H1 (cell line): ENCODE results near the gene SNRK.

Experiments used
- CTCF ChIP-seq, 3 experiments: IDR thresholded peaks; 1 replicate in 2 of 3; 2 replicates in 1 of 3; pipeline versions ENCODE4 v1.5.1 to v1.6.1; 2011; ENCODE audit warnings: low read length in 3 of 3, mild to moderate bottlenecking in 3 of 3, inconsistent platforms in 2 of 3, low read depth in 1 of 3, moderate library complexity in 1 of 3; ENCODE audit not compliant: insufficient read depth in 1 of 3; ENCODE audit errors: control extremely low read depth in 1 of 3
- POLR2A ChIP-seq, 2 experiments: IDR thresholded peaks; 1 replicate in 1 of 2; 2 replicates in 1 of 2; pipeline ENCODE4 v1.6.1; 2011; ENCODE audit warnings: low read depth in 2 of 2, low read length in 2 of 2, mild to moderate bottlenecking in 2 of 2; ENCODE audit errors: control extremely low read depth in 1 of 2

- no peak for TF ChIP-seq POLR2A (IDR thresholded peaks at IDR 0.05; ENCODE audit: control extremely low read depth in 1 of 2, low read depth in 2 of 2, low read length in 2 of 2)
- no peak for TF ChIP-seq CTCF (IDR thresholded peaks at IDR 0.05; ENCODE audit: control extremely low read depth in 1 of 3, insufficient read depth in 1 of 3, low read depth in 1 of 3, low read length in 3 of 3)
Measured at GRCh38 chr3:43266451-43266850, 19.9 kb upstream of the SNRK start.
